Transverse colon (tissue), 4 donors: ENCODE results near the gene SDK2. TPM values are rescaled to one million over a fixed set of nuclear protein-coding genes. Genes with fewer than 3 reads are reported as not detected.

Experiments
- DNase-seq: peaks from one replicate; pipeline ENCODE4 v3.0.0-alpha.2; 2019
- H3K27ac ChIP-seq, 4 donors: fragments of 200-600 bp; sonication (generic); 2 replicates each; pipeline ENCODE4 v1.5.1; 2016 to 2018; ENCODE audit warnings: inconsistent platforms in 4 of 4
- H3K27me3 ChIP-seq: fragments of 200-600 bp; sonication (generic); 2 replicates; pipeline ENCODE4 v1.5.1; 2017; ENCODE audit warnings: inconsistent platforms
- H3K36me3 ChIP-seq, 4 donors: fragments of 200-600 bp; sonication (generic); 2 replicates each; pipeline ENCODE4 v1.5.1; 2017 to 2019; ENCODE audit warnings: inconsistent platforms in 4 of 4
- H3K4me1 ChIP-seq, 4 donors: fragments of 200-600 bp; sonication (generic); 2 replicates each; pipeline ENCODE4 v1.5.1; 2017 to 2020; ENCODE audit warnings: inconsistent platforms in 4 of 4
- H3K4me3 ChIP-seq, 4 donors: fragments of 200-600 bp; sonication (generic); 1 replicate in 1 of 4; 2 replicates in 3 of 4; pipeline versions ENCODE4 v1.5.1 to v1.6.1; 2017 to 2019; ENCODE audit warnings: inconsistent platforms in 4 of 4
- H3K9me3 ChIP-seq, 2 donors: fragments of 200-600 bp; sonication (generic); 2 replicates each; pipeline ENCODE4 v1.5.1; 2017 to 2019; ENCODE audit warnings: inconsistent platforms in 2 of 2
- EP300 ChIP-seq: sonication (generic); formaldehyde crosslinking; IDR thresholded peaks from one replicate; pipeline ENCODE4 v1.6.1; 2017; ENCODE audit warnings: antibody characterized with exemption, low read depth
- POLR2A ChIP-seq: fragments of 450-650 bp; IDR thresholded peaks from one replicate; pipeline ENCODE4 v1.6.1; 2016; ENCODE audit warnings: antibody characterized with exemption, mild to moderate bottlenecking, moderate library complexity
- POLR2AphosphoS5 ChIP-seq, 3 donors: sonication (generic); formaldehyde crosslinking; IDR thresholded peaks; one replicate each; pipeline ENCODE4 v1.6.1; 2016; ENCODE audit warnings: antibody characterized with exemption in 3 of 3
- WGBS, 2 donors: methylation state at CpG; one replicate each; pipeline ENCODE4 v1.1.5; 2018; ENCODE audit warnings: low coverage in 1 of 2; 5-methylcytosine and 5-hydroxymethylcytosine counted together
- in situ Hi-C, 4 donors: fragments of 200-750 bp; cut with MboI; loops; one replicate each; pipeline versions ENCODE4 v1.15.0 to v1.15.1; 2017; ENCODE audit warnings: low sequenced_read_pairs in 3 of 4, low pct_ligation_motif_present in 1 of 4, low pct_unique_long_range_greater_than_20kb in 1 of 4
- intact Hi-C: fragments of 100-400 bp; cut with DNase I; formaldehyde crosslinking; loops from one replicate; pipeline ENCODE4 v1.15.1; 2023; ENCODE audit warnings: low total_unique reads
- total RNA-seq, 4 donors: library from RNA; depleted of rRNA; stranded (reverse); fragments of >200 nt; gene quantifications; one replicate each; pipeline ENCODE4 v1.1.0, GENCODE V29; 2016
- TF ChIP-seq, protein P1 (sequence below), 5 experiments: fragments of 200-600 bp in 3 of 5; fragments of 450-650 bp in 2 of 5; sonication (generic) in 3 of 5; IDR thresholded peaks; 1 replicate in 2 of 5; 2 replicates in 3 of 5; pipeline ENCODE4 v1.5.1; 2016 to 2017; ENCODE audit warnings: antibody characterized with exemption in 5 of 5, inconsistent platforms in 3 of 5, mild to moderate bottlenecking in 2 of 5, moderate library complexity in 1 of 5

The SDK2 gene
- total RNA-seq, 4 donors from 2014 or later = 2.6 to 9.8 (median 3.4) TPM

DNA sequence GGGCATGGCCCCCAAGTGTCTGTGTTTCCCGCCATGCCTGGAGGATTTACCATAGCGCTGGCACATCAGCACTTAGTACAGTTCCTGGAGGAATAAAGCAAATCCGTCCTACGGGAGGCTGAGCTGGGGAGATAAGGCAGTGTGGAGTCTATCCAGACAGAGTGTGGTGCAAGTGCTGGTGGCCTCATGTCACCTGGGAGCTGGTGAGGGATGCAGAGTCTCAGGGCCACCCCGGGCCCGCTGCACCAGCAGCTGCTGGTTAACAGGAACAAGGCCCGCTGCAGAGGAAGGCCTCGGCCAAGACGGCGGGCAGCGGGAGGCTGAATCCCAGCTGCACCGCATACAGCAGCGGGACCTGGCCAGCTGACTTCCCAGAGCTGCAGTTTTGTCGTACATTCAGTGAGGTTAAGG lies 275.1 kb downstream of the SDK2 start:
- no peaks in the 10 kb centered on the region for H3K9me3 ChIP-seq
- 82% methylated on average over 14 of the region's 14 CpGs; no CpG with 5 or more reads in 1 of the 2 donors for WGBS, 2 donors
- no peaks in the 10 kb centered on the region for H3K36me3 ChIP-seq
- no peak overlapping the region for H3K4me3 ChIP-seq
- in situ Hi-C loops = loop anchor here in 3 of 4 donors (25.0 kb wide), 2 partner anchors 632 to 807 kb away; no protein-coding TSS in a partner anchor
- H3K27ac ChIP-seq = no peak overlapping the region
- no peak for DNase-seq
- peaks cover 0 to 5% (median 0%) of the 10 kb centered on the region in 4 donors for H3K4me1 ChIP-seq
- intact Hi-C loops = loop anchor here (1.0 kb wide), 1 partner anchor 113 kb away; no protein-coding TSS in a partner anchor
- no peaks in the 10 kb centered on the region for H3K27me3 ChIP-seq
- TF ChIP-seq EP300 = no peak
- TF ChIP-seq, protein P1, sequence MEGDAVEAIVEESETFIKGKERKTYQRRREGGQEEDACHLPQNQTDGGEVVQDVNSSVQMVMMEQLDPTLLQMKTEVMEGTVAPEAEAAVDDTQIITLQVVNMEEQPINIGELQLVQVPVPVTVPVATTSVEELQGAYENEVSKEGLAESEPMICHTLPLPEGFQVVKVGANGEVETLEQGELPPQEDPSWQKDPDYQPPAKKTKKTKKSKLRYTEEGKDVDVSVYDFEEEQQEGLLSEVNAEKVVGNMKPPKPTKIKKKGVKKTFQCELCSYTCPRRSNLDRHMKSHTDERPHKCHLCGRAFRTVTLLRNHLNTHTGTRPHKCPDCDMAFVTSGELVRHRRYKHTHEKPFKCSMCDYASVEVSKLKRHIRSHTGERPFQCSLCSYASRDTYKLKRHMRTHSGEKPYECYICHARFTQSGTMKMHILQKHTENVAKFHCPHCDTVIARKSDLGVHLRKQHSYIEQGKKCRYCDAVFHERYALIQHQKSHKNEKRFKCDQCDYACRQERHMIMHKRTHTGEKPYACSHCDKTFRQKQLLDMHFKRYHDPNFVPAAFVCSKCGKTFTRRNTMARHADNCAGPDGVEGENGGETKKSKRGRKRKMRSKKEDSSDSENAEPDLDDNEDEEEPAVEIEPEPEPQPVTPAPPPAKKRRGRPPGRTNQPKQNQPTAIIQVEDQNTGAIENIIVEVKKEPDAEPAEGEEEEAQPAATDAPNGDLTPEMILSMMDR (IDR thresholded peaks at IDR 0.05) = no peak
- no peak for TF ChIP-seq POLR2AphosphoS5 (IDR thresholded peaks at IDR 0.05)
- no peak for TF ChIP-seq POLR2A

DNA sequence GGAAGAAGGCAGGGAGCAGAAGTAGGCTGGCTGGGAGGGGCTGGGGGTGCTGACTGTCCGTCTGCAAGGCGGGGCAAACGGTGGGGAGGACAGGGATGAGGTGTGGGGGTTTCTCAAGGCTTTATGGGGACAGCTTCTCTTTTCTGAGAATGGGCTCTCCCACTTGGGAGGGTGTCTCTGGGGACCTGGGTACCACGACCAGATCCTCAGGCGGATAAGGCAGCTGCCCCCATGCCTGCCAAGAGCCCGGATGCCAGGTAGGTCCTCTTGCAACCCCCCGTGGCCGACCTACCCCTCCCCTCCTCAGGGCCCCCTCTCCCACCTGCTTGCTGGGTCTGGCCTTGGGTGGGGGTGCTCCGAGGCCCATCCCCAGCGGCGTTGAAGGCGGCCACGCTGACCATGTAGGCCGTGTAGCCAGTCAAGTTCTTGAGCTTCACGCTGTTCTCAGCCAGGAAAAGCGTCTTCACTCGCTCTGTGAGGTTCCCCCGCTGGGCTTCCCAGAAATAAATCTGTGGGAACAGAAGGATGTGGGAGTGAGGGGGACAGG lies 276.1 kb downstream of the SDK2 start:
- H3K9me3 ChIP-seq = no peaks in the 10 kb centered on the region

DNA sequence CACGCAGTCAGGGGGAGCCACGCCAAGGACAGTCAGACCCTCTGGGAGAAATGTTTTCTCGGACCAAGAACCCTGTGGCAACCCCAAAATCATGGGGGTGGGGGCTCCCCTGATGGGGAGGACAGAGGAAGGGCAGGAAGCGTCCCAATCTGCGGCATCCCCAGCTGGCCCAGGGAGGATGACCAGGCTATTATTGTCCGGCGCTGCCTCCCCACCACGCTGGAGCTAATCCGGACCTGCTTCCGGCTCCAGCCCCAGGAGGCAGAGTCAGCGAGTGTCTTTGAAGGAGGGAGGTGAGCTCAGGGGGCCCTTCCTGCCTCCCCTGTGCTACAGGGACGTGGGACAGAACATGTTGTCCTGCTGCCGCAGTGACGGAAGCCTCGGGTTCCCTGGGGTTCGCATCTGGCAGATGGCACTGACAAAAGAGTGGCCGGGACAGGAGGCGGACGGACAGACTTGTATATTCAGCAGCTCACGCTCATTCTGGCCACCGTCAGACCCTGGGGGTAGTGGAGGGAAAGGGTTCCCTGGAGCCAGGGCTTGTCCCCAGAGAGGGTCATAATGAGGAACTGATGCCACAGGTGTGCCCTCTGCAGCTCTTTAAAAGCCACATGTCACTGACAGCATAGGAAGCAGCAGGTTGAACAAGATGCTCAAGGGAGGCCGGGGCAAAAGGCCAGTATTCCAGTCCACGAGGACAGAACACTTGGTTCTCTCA lies 278.2 kb downstream of the SDK2 start:
- Histone ChIP-seq H3K27me3 (no peaks in the 10 kb centered on the region), H3K4me1 (peaks cover 0 to 5% (median 0%) of the 10 kb centered on the region in 4 donors), H3K4me3 (no peak overlapping the region), H3K9me3 (no peaks in the 10 kb centered on the region), H3K36me3 (no peaks in the 10 kb centered on the region), H3K27ac (peak overlapping the region in 3 of 4 donors; percentile 17 to 45 (median 25))
- no peak for DNase-seq
- peak in 1 of 3 donors; percentile 13 for TF ChIP-seq POLR2AphosphoS5 (IDR thresholded peaks at IDR 0.05)
- TF ChIP-seq, protein P1 (IDR thresholded peaks at IDR 0.05) = no peak
- in situ Hi-C loops = loop anchor here in 3 of 4 donors (25.0 kb wide), 2 partner anchors 629 to 804 kb away; no protein-coding TSS in a partner anchor
- intact Hi-C loops = no loop called here
- WGBS, 2 donors = 86% methylated on average over 18 of the region's 23 CpGs; no CpG with 5 or more reads in 1 of the 2 donors

More for the DNA sequence above, 276.1 kb downstream of the SDK2 start:
- no peaks in the 10 kb centered on the region for H3K27me3 ChIP-seq
- H3K4me1 ChIP-seq = peaks cover 0 to 5% (median 0%) of the 10 kb centered on the region in 4 donors
- no peaks in the 10 kb centered on the region for H3K36me3 ChIP-seq
- WGBS, 2 donors = 65 to 92% methylated on average over 3 to 18 of the region's 18 CpGs
- no peak overlapping the region for H3K27ac ChIP-seq
- intact Hi-C loops (no loop called here), in situ Hi-C loops (loop anchor here in 3 of 4 donors (25.0 kb wide), 2 partner anchors 631 to 806 kb away; no protein-coding TSS in a partner anchor)
- DNase-seq = no peak
- TF ChIP-seq, protein P1 (IDR thresholded peaks at IDR 0.05) = no peak
- TF ChIP-seq POLR2A = no peak
- no peak overlapping the region for H3K4me3 ChIP-seq

DNA sequence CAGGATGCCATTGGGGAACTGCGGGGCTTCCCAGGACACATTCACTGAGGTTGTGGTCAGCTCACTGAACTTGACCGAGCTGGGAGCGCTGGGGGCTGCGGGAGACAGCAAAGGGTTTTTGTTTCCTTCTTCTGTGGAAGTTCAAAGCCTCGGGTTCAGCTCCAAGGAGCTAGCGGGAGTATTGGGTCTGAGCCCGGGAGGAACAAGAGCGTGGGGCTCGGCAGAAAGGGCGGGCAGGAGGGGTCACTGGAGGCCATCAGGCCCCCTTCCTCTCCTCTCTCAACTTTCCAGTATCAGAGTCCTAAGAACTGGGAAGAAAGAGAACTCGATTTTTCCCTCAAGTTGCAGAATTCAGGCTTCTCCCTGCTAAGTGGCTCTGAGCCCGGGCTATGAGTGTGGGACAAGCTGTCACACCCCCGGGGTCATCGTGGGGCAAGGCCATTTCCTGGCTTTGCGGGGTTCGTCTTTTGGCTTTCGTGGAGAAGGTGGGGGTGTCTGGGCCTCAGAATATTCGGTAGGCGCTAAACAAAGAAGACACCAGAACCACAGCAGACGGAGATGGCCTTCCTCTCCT lies 278.9 kb downstream of the SDK2 start:
- 77 to 83% methylated on average over 1 to 20 of the region's 20 CpGs for WGBS, 2 donors
- intact Hi-C loops = no loop called here
- Histone ChIP-seq H3K27me3 (no peaks in the 10 kb centered on the region), H3K27ac (peak overlapping the region; percentile 17 to 46 (median 35)), H3K4me3 (no peak overlapping the region), H3K36me3 (no peaks in the 10 kb centered on the region), H3K4me1 (peaks cover 0 to 6% (median 0%) of the 10 kb centered on the region in 4 donors), H3K9me3 (no peaks in the 10 kb centered on the region)
- in situ Hi-C loops = loop anchor here in 3 of 4 donors (25.0 kb wide), 2 partner anchors 628 to 803 kb away; no protein-coding TSS in a partner anchor
- DNase-seq = no peak
- no peak for TF ChIP-seq POLR2AphosphoS5 (IDR thresholded peaks at IDR 0.05)
- TF ChIP-seq EP300 = no peak
- TF ChIP-seq POLR2A = no peak
- TF ChIP-seq, protein P1 (IDR thresholded peaks at IDR 0.05) = no peak
